Right atrium auricular region (tissue), 2 donors: Measurements from ENCODE around the gene ARIH1. TPM values are rescaled to one million over a fixed set of nuclear protein-coding genes. Genes with fewer than 3 reads are reported as not detected.

ENCODE experiments used
- DNase-seq: peaks from one replicate; pipeline ENCODE4 v3.0.0-alpha.2; 2019; ENCODE audit warnings: low spot score
- H3K27ac ChIP-seq, 2 donors: fragments of 200-600 bp; sonication (generic); 1 replicate in 1 of 2; 2 replicates in 1 of 2; pipeline ENCODE4 v1.5.1; 2016 to 2019
- H3K27me3 ChIP-seq, 2 donors: fragments of 200-600 bp; sonication (generic); one replicate each; pipeline versions ENCODE4 v1.5.1 to v1.6.0; 2017 to 2019
- H3K36me3 ChIP-seq: fragments of 200-600 bp; sonication (generic); one replicate; pipeline ENCODE4 v1.5.1; 2016
- H3K4me1 ChIP-seq, 2 donors: fragments of 200-600 bp; sonication (generic); one replicate each; pipeline versions ENCODE4 v1.5.1 to v1.6.0; 2017 to 2019
- H3K4me3 ChIP-seq, 2 donors: fragments of 200-600 bp; sonication (generic); 1 replicate in 1 of 2; 2 replicates in 1 of 2; pipeline ENCODE4 v1.5.1; 2017 to 2019; ENCODE audit warnings: mild to moderate bottlenecking in 1 of 2, moderate library complexity in 1 of 2
- H3K9me3 ChIP-seq, 2 donors: fragments of 200-600 bp; sonication (generic); one replicate each; pipeline ENCODE4 v1.5.1; 2019
- CTCF ChIP-seq, 2 donors: fragments of 200-600 bp; sonication (generic); IDR thresholded peaks; one replicate each; pipeline ENCODE4 v1.5.1; 2019; ENCODE audit warnings: antibody characterized with exemption in 2 of 2
- total RNA-seq, 2 donors: library from RNA; depleted of rRNA; stranded (reverse); fragments of >200 nt; gene quantifications; one replicate each; pipeline ENCODE4 v1.1.0, GENCODE V29; 2016

Gene ARIH1
- total RNA-seq, 2 donors from 2014 or later = 40.7 to 41.5 TPM

GRCh38 chr15:72585025-72585424 lies 110.9 kb downstream of the ARIH1 start:
- H3K4me3 ChIP-seq = no peak overlapping the region
- H3K36me3 ChIP-seq = peaks cover 58% of the 10 kb centered on the region
- no peak for DNase-seq
- no peaks in the 10 kb centered on the region for H3K27me3 ChIP-seq
- TF ChIP-seq CTCF (IDR thresholded peaks at IDR 0.05) = no peak
- H3K9me3 ChIP-seq = no peaks in the 10 kb centered on the region
- peaks cover 0 to 8% of the 10 kb centered on the region in 2 donors for H3K4me1 ChIP-seq
- H3K27ac ChIP-seq = no peak overlapping the region

GRCh38 chr15:72585476-72586058 lies 111.4 kb downstream of the ARIH1 start:
- peaks cover 0 to 8% of the 10 kb centered on the region in 2 donors for H3K4me1 ChIP-seq
- H3K27me3 ChIP-seq = no peaks in the 10 kb centered on the region
- TF ChIP-seq CTCF (IDR thresholded peaks at IDR 0.05) = no peak
- DNase-seq = no peak
- H3K36me3 ChIP-seq = peaks cover 54% of the 10 kb centered on the region
- H3K9me3 ChIP-seq = no peaks in the 10 kb centered on the region
- no peak overlapping the region for H3K4me3 ChIP-seq
- no peak overlapping the region for H3K27ac ChIP-seq

GRCh38 chr15:72588096-72588495 lies 114.0 kb downstream of the ARIH1 start:
- Histone ChIP-seq H3K27ac (no peak overlapping the region), H3K4me3 (no peak overlapping the region), H3K9me3 (no peaks in the 10 kb centered on the region), H3K27me3 (no peaks in the 10 kb centered on the region), H3K36me3 (peaks cover 29% of the 10 kb centered on the region), H3K4me1 (peaks cover 0 to 8% of the 10 kb centered on the region in 2 donors)
- no peak for TF ChIP-seq CTCF (IDR thresholded peaks at IDR 0.05)
- DNase-seq = no peak

- H3K36me3 ChIP-seq = peaks cover 7% of the 10 kb centered on the region
- no peaks in the 10 kb centered on the region for H3K9me3 ChIP-seq
- DNase-seq = no peak
- no peak for TF ChIP-seq CTCF (IDR thresholded peaks at IDR 0.05)
- H3K27ac ChIP-seq = no peak overlapping the region
- no peaks in the 10 kb centered on the region for H3K4me1 ChIP-seq
- H3K27me3 ChIP-seq = no peaks in the 10 kb centered on the region
- H3K4me3 ChIP-seq = no peak overlapping the region
Observed at GRCh38 chr15:72590427-72590826, 116.3 kb downstream of the ARIH1 start.

GRCh38 chr15:72591361-72591760 lies 117.2 kb downstream of the ARIH1 start:
- Histone ChIP-seq H3K4me1 (no peaks in the 10 kb centered on the region), H3K27me3 (no peaks in the 10 kb centered on the region), H3K27ac (no peak overlapping the region), H3K36me3 (no peaks in the 10 kb centered on the region), H3K9me3 (no peaks in the 10 kb centered on the region), H3K4me3 (no peak overlapping the region)
- no peak for DNase-seq
- no peak for TF ChIP-seq CTCF (IDR thresholded peaks at IDR 0.05)

GRCh38 chr15:72592097-72592496 lies 118.0 kb downstream of the ARIH1 start:
- no peak overlapping the region for H3K27ac ChIP-seq
- no peak for DNase-seq
- no peaks in the 10 kb centered on the region for H3K9me3 ChIP-seq

More at GRCh38 chr15:72592097-72592496, 118.0 kb downstream of the ARIH1 start:
- no peaks in the 10 kb centered on the region for H3K4me1 ChIP-seq
- no peaks in the 10 kb centered on the region for H3K36me3 ChIP-seq
- TF ChIP-seq CTCF (IDR thresholded peaks at IDR 0.05) = no peak
- no peak overlapping the region for H3K4me3 ChIP-seq
- no peaks in the 10 kb centered on the region for H3K27me3 ChIP-seq
